Measurements from ENCODE around the gene NEK10.

DNA sequence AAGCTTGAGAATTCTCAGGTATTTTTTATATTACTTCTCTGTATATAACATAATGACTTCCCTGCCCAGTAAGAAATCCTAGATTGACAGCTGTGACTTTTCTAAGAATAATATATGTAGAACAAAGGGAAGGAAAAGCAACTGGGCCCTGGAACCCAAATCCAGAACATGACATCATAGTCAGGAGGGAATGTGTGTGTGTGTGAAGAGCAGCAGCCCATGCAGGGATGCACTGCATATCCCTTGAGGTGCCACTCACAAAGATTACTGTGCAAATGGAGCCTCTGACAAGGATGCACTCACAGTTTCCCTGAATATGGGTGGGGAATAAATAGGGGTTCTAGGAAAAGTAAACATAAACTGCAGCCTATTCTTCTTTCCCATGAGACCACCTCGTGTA lies 279.5 kb downstream of the NEK10 start:
- TF ChIP-seq EZH2 (conservative IDR thresholded peaks at IDR 0.05; ENCODE audit: low read depth, low read length) (no peak), ARNT2 (CRISPR knock-in tag; IDR thresholded peaks at IDR 0.05; ENCODE audit: low read depth) (no peak), CHD2 (IDR thresholded peaks at IDR 0.05; ENCODE audit: low read depth, low read length) (no peak), ZNF703 (CRISPR knock-in tag; IDR thresholded peaks at IDR 0.05; ENCODE audit: borderline replicate concordance) (no peak), ZSCAN25 (CRISPR knock-in tag; IDR thresholded peaks at IDR 0.05) (no peak), MYNN (CRISPR knock-in tag; IDR thresholded peaks at IDR 0.05; ENCODE audit: low read depth) (no peak)
- TF ChIP-seq, protein P1, sequence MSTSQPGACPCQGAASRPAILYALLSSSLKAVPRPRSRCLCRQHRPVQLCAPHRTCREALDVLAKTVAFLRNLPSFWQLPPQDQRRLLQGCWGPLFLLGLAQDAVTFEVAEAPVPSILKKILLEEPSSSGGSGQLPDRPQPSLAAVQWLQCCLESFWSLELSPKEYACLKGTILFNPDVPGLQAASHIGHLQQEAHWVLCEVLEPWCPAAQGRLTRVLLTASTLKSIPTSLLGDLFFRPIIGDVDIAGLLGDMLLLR (CRISPR knock-in tag; IDR thresholded peaks at IDR 0.05): no peak
- TF ChIP-seq, protein P2, sequence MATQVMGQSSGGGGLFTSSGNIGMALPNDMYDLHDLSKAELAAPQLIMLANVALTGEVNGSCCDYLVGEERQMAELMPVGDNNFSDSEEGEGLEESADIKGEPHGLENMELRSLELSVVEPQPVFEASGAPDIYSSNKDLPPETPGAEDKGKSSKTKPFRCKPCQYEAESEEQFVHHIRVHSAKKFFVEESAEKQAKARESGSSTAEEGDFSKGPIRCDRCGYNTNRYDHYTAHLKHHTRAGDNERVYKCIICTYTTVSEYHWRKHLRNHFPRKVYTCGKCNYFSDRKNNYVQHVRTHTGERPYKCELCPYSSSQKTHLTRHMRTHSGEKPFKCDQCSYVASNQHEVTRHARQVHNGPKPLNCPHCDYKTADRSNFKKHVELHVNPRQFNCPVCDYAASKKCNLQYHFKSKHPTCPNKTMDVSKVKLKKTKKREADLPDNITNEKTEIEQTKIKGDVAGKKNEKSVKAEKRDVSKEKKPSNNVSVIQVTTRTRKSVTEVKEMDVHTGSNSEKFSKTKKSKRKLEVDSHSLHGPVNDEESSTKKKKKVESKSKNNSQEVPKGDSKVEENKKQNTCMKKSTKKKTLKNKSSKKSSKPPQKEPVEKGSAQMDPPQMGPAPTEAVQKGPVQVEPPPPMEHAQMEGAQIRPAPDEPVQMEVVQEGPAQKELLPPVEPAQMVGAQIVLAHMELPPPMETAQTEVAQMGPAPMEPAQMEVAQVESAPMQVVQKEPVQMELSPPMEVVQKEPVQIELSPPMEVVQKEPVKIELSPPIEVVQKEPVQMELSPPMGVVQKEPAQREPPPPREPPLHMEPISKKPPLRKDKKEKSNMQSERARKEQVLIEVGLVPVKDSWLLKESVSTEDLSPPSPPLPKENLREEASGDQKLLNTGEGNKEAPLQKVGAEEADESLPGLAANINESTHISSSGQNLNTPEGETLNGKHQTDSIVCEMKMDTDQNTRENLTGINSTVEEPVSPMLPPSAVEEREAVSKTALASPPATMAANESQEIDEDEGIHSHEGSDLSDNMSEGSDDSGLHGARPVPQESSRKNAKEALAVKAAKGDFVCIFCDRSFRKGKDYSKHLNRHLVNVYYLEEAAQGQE (IDR thresholded peaks at IDR 0.05; ENCODE audit: borderline replicate concordance in 1 of 2, low read depth in 1 of 2, low read length in 2 of 2): no peak
- TF ChIP-seq, protein P3, sequence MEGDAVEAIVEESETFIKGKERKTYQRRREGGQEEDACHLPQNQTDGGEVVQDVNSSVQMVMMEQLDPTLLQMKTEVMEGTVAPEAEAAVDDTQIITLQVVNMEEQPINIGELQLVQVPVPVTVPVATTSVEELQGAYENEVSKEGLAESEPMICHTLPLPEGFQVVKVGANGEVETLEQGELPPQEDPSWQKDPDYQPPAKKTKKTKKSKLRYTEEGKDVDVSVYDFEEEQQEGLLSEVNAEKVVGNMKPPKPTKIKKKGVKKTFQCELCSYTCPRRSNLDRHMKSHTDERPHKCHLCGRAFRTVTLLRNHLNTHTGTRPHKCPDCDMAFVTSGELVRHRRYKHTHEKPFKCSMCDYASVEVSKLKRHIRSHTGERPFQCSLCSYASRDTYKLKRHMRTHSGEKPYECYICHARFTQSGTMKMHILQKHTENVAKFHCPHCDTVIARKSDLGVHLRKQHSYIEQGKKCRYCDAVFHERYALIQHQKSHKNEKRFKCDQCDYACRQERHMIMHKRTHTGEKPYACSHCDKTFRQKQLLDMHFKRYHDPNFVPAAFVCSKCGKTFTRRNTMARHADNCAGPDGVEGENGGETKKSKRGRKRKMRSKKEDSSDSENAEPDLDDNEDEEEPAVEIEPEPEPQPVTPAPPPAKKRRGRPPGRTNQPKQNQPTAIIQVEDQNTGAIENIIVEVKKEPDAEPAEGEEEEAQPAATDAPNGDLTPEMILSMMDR (CRISPR knock-in tag; IDR thresholded peaks at IDR 0.05): no peak

Measured in HepG2 (cell line).